Measurements from ENCODE around the gene PREP.

Gene PREP

GRCh38 chr6:105391705-105392104, 11.2 kb downstream of the PREP start:
- DNase-seq: no peak

- DNase-seq: no peak
Observed at GRCh38 chr6:105389543-105389942, 13.3 kb downstream of the PREP start.

GRCh38 chr6:105388392-105388791, 14.5 kb downstream of the PREP start:
- no peak for DNase-seq

GRCh38 chr6:105384004-105384403, 18.9 kb downstream of the PREP start:
- no peak for DNase-seq

GRCh38 chr6:105382958-105383357, 19.9 kb downstream of the PREP start:
- no peak for DNase-seq

- peak; percentile 19 for DNase-seq
Observed at GRCh38 chr6:105382496-105382895, 20.4 kb downstream of the PREP start.

- no peak for DNase-seq
Observed at GRCh38 chr6:105380634-105381033, 22.2 kb downstream of the PREP start.

GRCh38 chr6:105375797-105376196, 27.1 kb downstream of the PREP start:
- DNase-seq: no peak

GRCh38 chr6:105374010-105374420, 28.9 kb downstream of the PREP start:
- DNase-seq: peak; percentile 87

- DNase-seq: no peak
Observed at GRCh38 chr6:105373481-105373880, 29.4 kb downstream of the PREP start.

- DNase-seq: no peak
Observed at GRCh38 chr6:105372849-105373182, 30.1 kb downstream of the PREP start.

GRCh38 chr6:105372142-105372848, 30.6 kb downstream of the PREP start:
- DNase-seq: no peak

- DNase-seq: no peak
Observed at GRCh38 chr6:105370351-105370750, 32.5 kb downstream of the PREP start.

- no peak for DNase-seq
Observed at GRCh38 chr6:105369145-105369544, 33.7 kb downstream of the PREP start.

GRCh38 chr6:105364243-105364642, 38.6 kb downstream of the PREP start:
- no peak for DNase-seq

- peak; percentile 45 for DNase-seq
Observed at GRCh38 chr6:105363100-105363754, 39.7 kb downstream of the PREP start.

GRCh38 chr6:105359419-105360370, 43.2 kb downstream of the PREP start:
- DNase-seq: peak; percentile 86

GRCh38 chr6:105357165-105357564, 45.7 kb downstream of the PREP start:
- no peak for DNase-seq

- DNase-seq: no peak
Observed at GRCh38 chr6:105352037-105352617, 50.8 kb downstream of the PREP start.

- DNase-seq: no peak
Observed at GRCh38 chr6:105348897-105349296, 54.0 kb downstream of the PREP start.

GRCh38 chr6:105346052-105346451, 56.8 kb downstream of the PREP start:
- DNase-seq: peak; percentile 82

GRCh38 chr6:105345506-105345905, 57.4 kb downstream of the PREP start:
- DNase-seq: no peak

- DNase-seq: no peak
Observed at GRCh38 chr6:105344881-105345370, 58.0 kb downstream of the PREP start.

Data from fibroblast of skin of back (primary cell).